GM20431 (cell line): ENCODE data around the gene NOM1.
"Not testable (repeated sequence)": the region's sequence is repeated elsewhere in the genome, so short reads cannot be mapped to it uniquely, and the experiment has no call there.

ENCODE experiments used
- in situ Hi-C: fragments of 300-500 bp; cut with MseI, MboI; formaldehyde crosslinking; loops from one replicate; pipeline ENCODE4 v1.15.0; 2020; ENCODE audit warnings: low sequenced_read_pairs; ENCODE audit not compliant: unreplicated experiment

NOM1 gene, protein sequence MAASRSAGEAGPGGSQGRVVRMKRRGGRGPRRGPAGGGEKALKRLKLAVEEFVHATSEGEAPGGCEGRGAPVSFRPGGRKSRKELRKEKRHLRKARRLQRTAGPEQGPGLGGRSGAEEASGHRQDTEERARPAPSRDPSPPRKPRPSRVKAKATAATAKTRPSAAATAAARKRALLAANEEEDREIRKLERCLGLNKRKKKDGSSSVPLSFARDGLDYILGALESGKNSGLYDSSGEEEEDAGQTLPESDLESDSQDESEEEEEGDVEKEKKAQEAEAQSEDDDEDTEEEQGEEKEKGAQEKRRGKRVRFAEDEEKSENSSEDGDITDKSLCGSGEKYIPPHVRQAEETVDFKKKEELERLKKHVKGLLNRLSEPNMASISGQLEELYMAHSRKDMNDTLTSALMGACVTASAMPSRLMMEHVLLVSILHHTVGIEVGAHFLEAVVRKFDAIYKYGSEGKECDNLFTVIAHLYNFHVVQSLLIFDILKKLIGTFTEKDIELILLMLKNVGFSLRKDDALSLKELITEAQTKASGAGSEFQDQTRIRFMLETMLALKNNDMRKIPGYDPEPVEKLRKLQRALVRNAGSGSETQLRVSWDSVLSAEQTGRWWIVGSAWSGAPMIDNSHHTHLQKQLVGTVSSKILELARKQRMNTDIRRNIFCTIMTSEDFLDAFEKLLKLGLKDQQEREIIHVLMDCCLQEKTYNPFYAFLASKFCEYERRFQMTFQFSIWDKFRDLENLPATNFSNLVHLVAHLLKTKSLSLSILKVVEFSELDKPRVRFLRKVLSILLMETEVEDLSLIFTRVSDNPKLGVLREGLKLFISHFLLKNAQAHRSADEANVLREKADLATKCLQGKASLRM

DNA sequence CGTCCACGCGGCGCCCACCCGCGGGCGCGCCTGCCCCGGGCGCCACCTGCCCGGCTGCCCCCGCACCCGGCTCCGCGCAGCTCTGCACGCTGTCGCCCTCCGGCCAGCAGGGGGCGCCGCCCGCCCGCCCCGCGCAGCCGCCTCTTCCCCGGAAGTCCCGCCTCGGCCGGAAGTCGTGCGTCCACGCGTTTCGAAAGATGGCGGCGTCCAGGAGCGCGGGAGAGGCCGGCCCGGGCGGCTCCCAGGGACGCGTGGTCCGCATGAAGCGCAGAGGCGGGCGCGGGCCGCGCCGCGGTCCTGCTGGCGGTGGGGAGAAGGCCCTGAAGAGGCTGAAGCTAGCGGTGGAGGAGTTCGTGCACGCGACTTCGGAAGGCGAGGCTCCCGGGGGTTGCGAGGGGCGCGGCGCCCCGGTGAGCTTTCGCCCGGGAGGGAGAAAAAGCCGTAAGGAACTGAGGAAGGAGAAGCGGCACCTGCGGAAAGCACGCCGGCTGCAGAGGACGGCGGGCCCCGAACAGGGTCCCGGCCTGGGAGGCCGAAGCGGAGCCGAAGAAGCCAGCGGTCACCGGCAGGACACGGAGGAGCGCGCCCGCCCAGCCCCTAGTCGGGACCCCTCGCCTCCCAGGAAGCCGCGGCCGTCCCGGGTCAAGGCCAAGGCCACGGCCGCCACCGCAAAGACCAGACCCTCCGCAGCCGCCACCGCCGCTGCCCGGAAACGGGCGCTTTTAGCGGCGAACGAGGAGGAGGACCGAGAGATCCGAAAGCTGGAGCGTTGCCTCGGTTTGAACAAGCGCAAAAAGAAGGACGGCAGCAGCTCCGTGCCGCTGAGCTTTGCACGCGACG is at the start of gene NOM1:
TSS of gene NOM1 (plus strand) at position 172 of the 840 bp plus-strand sequence. CDS start at position 198, 26 bp downstream.
- in situ Hi-C loops: no loop called here

DNA sequence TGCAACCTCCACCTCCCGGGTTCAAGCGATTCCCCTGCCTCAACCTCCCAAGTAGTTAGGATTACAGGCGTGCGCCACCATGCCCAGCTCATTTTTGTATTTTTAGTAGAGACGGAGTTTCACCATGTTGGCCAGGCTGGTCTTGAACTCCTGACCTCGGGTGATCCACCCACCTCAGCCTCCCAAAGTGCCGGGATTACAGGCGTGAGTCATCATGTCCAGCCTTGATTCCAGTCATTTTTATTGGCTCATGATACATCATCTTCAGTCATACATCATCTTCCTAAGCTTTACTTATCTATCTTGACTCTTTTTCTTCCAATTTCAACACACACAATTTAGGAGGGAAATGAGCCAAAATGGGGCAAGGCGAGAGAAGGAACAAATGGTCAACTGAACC is 49.4 kb upstream of the NOM1 start:
- in situ Hi-C loops: not testable (repeated sequence)

DNA sequence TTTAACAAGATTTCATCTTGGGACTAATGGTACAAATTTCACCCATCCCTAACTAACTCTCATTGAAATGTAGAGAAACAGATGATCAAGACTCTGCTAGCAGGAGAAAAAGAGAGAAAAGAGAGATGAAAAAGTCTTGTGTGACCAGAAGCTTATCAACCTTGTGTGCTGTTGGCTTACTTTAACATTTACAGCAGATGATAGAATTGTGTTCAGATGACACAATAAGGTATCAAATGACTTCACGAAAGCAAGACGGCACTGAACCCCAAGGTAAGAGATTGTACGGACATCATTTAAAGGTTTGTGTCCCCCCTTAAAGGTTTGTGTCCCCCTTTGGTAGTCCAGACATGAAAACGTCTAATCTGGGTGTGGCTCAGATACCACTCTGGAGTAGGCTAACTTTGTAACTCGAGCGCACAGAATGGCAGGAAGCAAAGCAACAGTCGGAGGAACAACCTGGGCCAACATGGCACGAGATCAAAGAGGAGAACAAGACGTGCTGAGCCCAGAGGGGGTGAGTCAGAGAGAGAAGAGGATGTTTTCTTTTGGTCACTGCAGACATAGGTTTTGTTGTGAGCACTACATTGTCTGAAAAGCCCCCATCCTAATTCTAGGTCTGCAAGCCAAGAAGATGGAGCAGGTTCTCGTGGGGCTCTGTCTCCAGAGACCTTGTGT is 46.1 kb upstream of the NOM1 start:
- in situ Hi-C loops: no loop called here

DNA sequence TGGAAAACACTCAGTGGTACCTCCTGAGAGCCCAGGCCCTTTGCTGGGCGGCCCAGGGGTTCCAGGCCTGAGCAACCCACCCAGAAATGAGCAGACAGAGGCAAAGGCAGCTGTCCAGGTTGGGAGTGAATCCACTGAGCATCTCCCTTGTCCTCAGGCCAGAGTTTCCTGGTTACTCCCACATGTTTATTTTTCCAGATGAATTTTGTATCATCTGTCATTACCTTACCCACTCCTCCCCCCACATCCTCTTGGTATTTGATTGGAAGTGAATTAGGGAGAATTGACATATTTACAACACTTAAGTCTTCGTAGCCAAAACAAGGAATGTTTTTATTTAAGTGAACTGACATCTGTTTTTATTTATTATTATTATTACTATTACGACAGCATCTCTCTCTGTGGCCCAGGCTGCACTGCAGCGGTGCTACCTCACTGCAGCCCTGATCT is 43.3 kb upstream of the NOM1 start:
- in situ Hi-C loops: no loop called here

DNA sequence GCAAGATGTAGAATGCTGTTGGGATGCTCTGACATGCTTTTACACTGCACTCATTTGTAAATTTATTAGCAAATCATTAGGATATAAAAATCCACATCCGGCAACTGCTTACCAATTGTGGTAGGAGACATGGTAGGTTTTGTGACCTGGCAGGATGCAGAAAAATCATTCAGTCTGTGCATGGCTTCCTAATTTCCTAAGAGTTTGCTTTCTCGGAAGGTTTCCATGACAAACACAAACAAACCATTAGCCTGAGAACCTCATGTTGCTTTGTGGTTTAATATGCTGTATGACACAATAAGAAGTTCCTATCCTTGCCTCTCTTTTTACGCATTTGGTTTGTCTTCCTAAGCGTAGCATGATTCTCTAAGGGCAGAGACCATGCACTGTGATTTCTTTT is 41.9 kb upstream of the NOM1 start:
- in situ Hi-C loops: no loop called here

DNA sequence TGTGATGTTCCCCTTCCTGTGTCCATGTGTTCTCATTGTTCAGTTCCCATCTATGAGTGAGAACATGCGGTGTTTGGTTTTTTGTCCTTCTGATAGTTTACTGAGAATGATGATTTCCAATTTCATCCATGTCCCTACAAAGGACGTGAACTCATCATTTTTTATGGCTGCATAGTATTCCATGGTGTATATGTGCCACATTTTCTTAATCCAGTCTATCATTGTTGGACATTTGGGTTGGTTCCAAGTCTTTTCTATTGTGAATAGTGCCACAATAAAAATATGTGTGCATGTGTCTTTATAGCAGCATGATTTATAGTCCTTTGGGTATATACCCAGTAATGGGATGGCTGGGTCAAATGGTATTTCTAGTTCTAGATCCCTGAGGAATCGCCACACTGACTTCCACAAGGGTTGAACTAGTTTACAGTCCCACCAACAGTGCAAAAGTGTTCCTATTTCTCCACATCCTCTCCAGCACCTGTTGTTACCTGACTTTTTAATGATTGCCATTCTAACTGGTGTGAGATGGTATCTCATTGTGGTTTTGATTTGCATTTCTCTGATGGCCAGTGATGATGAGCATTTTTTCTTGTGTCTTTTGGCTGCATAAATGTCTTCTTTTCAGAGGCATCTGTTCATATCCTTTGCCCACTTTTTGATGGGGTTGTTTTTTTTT is 39.8 kb upstream of the NOM1 start:
- in situ Hi-C loops: not testable (repeated sequence)

DNA sequence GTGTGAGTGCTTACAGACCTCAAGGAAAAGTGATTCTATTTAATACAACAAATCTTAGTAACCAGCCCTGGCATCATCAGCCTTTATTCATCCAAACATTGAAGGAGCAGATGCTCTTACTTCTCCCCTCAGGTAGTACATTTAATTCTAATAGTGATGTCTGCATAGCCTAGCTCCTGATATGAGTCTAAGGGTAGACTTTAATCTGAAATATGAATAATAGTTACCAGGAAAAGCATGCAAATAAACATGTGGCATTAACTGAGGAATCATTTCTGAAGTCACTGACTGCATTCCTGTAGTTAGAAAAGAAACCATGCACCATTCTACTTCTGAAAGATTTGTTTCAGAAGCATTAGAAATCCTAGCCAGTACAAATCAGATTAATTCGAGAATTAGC is 30.9 kb upstream of the NOM1 start:
- in situ Hi-C loops: no loop called here

DNA sequence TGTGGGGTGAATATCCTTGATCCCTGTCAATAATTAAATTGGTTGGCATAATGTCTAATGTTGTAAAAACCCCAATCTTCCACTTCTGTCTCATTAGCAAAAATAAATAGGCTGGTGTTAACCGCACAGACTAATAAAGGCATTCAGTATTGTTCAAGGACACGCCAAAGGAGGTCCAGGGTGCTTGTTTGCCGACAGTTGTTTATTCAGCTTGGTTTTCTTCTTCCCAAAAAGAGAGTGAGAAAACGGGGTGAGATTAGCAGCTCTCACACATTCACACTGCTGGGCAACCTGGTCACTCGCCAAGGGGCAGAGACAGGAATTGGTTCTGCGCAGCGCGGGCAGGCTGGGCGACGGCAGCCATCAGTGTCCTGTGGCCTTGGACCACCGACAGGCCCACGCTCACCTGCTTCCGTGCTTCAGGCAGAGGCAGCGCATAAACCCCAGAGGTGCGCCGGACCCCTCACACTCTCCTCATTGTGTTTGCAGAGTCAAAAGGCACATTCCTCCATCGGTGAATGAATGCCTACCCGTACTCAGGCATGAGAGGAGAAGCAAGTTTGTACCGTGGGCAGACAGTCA is 30.3 kb upstream of the NOM1 start:
- in situ Hi-C loops: no loop called here

DNA sequence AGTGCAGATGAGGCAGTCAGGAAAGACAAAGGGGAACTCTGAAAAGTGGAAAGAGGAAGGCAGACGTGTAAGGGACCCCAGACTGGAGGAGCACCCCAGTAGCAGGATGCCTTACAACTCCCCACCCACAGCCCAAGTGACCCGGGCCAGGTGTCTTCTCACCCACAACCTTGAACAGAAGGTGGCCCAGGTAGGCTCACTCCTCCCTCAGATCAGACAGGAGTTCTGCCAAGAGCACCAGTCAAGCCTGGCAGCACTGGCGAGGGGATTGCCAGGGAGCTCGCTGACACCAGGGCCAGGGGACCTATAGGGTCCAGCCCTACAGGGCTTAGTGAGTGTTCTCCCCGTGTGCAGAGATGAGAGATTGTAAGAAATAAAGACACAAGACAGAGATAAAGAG is 29.4 kb upstream of the NOM1 start:
- in situ Hi-C loops: no loop called here

DNA sequence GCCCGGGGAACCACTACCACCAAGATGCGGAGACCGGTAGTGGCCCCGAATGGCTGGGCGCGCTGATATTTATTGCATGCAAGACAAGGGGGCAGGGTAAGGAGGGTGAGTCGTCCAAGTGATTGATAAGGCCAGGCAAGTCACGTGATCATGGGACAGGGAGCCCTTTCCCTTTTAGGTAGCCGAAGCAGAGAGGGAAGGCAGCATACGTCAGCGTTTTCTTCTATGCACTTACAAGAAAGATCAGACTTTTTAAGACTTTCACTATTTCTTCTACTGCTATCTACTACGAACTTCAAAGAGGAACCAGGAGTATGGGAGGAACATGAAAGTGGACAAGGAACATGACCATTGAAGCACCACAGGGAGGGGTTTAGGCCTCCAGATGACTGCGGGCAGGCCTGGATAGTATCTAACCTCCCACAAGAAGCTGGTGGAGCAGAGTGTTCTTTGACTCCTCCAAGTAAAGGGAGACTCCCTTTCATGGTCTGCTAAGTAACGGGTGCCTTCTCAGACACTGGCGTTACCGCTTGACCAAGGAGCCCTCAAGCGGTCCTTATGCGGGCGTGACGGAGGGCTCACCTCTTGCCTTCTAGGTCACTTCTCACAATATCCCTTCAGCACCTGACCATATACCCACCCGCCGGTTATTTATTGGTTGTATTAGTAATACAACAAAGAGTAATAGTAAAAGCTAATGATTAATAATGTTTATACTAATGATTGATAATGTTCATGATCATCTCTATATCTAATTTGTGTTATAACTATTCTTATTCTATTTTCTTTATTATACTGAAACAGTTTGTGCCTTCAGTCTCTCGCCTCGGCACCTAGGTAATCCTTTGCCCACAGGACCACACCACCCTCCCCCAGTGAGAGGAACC is 28.8 kb upstream of the NOM1 start:
- in situ Hi-C loops: not testable (repeated sequence)

DNA sequence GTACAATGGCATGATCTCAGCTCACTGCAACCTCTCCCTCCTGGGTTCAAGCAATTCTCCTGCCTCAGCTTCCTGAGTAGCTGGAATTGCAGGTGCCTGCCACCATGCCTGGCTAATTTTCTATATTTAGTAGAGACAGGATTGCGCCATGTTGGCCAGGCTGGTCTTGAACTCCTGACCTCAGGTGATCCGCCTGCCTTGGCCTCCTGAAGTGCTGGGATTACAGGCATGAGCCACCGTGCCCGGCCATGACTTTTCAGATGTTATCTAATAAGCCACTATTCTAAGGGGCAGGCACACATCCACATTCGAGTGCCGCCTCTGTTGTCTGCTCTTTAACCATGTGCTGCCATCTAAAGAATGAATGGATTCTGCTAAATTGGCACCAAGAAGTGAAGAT is 27.2 kb upstream of the NOM1 start:
- in situ Hi-C loops: not testable (repeated sequence)

DNA sequence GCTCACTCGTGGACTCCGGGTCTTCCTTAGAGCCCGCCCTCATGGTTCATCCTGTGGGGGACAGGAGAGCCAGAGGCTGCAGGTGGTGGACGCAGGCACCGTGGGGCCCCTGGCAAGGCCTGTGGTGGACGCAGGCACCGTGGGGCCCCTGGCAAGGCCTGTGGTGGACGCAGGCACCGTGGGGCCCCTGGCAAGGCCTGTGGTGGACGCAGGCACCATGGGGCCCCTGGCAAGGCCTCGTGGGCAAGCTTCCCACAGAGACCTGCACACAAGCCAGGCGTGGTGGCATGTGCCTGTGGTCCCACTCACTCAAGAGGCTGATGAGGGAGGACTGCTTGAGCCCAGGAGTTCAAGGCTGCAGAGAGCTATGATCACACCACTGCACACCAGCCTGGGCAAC is 23.7 kb upstream of the NOM1 start:
- in situ Hi-C loops: not testable (repeated sequence)

DNA sequence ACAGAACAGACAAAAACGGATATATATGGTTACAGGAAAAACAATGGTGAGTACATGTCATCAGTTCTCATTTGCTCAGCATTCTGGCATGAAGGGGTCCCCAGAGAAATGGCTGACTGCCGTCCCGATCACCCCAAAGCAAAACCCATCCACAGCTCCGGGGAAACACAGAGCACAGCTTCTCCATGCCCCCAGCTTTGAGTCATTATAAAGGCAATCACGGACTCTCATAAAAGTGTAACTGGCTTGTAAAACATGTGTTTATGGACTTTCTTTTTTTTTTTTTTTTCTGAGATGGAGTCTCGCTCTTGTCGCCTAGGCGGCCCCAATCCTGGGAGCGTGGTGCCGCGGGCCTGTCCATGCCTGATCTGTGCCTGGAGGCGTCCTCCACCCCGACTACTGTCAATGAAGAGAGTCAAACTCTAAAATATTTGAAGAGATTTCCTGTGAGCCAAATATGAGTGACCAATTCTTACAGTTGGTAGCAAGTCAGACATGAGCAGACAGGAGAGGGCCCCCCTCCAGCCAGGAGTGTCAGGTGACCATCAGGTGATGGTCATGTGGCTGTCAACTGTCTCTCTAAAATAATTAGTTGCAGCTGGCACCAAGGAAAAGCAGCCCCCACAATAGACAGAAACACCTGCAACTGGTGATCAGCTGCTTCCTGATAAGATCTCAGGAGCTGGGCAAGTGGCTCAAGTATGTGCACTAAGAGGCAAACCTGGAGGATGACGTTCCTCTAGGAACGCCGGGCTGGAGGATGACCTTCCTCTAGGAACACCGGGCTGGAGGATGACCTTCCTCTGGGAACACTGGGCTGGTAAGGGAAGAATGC is 21.7 kb upstream of the NOM1 start:
- in situ Hi-C loops: no loop called here

DNA sequence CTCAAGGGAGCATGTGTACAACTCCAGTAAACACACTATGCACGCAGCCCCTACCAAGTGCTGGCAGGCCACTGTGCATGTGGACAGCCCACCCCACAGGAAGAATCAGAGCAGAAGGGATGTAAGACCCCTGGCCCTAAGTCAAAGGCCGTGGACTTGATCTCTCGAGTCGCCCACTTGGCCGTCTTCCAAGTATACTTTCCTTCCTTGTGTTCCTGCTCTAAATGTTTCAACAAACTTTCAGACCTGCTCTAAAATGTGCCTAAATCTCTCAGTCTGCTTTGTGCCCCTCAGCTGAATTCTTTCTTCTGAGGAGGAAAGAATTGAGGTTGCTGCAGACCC is 21.1 kb upstream of the NOM1 start:
- in situ Hi-C loops: no loop called here

DNA sequence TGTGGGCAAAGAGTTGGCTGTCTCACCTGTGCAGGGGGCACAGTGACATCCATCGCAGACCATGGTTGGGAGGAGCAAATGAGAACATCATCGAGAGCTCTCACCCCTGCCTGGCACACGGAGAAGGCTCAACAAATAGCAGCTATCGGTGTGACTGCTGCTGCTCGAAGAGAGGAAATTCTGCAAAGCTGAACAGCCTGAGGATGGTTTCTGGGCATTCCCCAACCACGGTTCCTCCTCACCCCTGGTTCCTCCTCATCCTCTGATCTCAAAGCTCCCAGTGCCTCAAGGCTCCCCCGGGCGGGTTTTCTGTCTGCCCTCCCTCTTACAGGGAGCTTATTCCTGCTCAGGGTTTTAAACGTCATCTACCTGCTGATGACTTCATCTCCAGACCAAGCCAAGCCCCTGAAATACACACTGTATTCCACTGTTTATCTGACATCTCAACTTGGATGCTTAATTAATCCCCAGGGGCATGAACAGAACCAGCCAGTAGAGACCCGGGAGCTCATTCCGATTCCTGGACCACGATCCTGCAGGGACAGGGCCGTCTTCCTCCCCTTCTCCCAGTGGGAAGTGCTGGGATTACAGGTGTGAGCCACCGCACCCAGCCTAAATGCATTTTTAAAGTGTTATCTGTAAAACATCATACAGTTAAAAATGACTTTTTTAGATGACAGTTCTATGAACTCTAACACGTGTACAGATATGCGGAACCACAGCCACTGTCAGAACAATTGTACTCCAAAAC is 19.5 kb upstream of the NOM1 start:
- in situ Hi-C loops: no loop called here

DNA sequence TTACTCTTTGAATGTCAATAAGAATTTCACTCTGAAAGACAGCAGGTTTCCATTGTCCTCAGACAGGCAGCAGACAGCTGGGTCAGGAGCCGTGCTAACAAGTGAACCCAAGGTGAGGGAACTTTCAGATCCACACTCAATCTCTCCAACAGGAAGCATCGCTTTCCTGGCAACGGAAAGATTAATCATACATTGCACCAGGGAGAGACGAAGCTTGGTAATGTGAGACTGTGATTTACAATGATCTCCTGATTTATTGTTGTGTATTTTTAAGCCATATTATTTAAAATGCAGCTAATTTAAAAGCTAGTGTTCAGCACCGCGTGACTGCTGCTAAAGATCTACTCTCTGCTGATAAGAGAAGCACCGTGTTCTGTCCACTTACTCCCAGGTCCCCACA is 17.5 kb upstream of the NOM1 start:
- in situ Hi-C loops: no loop called here

DNA sequence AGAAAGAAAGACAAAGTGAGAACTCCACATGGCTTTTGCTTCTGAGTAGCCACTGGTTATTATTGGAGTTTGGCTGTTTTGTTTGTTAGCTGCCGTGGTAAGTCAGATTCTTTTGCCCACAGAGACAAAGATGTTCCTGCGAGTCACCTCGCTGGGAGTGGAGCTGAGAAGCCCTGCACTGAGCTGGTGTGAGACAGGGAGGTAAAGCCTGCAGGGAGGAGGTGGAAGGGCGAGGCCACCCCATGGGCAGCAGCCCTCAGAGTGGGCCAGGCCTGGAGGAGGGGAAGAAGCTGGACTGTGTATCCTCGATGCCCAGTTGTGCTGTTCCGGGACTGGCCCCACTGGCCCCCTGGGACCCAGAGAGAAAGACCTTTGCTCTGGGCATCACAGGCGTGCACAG is 14.3 kb upstream of the NOM1 start:
- in situ Hi-C loops: no loop called here
